D341Med (cell line): ENCODE measurements around the gene LDB2.

Experiments
- DNase-seq: peaks from one replicate; pipeline ENCODE4 v3.0.0; 2012; ENCODE audit warnings: low spot score

The LDB2 gene

GRCh38 chr4:16721613-16722291 lies 176.7 kb downstream of the LDB2 start:
- DNase-seq = no peak

DNA sequence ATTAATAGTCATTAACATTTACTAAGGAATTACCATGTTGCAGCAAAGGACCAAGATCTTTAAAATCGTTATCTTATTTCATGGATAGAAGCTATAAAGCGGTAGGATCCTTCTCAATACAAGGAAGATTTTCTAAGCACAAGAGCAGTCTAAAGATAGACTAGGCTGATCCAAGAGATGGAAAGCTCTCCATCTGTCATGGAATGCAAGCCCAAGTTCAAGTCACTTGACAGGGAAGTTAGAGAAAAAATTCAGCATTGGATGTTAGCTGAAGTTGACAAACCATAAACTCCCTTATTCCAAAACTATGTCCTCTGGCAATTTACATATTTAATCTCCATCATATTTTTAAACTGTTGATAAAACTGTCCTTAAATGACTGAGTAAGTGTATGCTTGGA lies 177.7 kb downstream of the LDB2 start:
- DNase-seq = no peak

- no peak for DNase-seq
These were observed 181.0 kb downstream of the LDB2 start for GRCh38 chr4:16717266-16717970.

DNA sequence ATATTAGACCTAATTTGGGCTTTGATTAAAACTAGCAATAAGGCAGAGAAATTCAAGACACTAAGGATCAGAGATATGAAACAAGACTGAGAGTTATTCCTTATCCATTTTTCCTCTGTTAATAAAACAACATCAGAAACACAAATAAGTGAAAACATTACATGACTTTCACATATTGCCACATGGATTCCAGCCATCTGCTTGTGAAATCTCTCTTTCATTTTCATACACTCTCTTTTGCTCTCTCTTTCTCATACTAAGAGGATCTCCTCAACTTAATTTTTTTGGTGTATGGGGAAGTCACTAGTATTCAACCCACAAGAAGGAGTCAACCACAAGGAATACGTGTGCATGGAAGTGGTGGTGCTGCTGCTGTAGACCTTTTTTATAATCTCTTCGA lies 183.0 kb downstream of the LDB2 start:
- no peak for DNase-seq

GRCh38 chr4:16714191-16714590 lies 184.3 kb downstream of the LDB2 start:
- DNase-seq = no peak

- no peak for DNase-seq
These were observed 184.7 kb downstream of the LDB2 start for GRCh38 chr4:16713696-16714095.

GRCh38 chr4:16713271-16713670 lies 185.2 kb downstream of the LDB2 start:
- no peak for DNase-seq

DNA sequence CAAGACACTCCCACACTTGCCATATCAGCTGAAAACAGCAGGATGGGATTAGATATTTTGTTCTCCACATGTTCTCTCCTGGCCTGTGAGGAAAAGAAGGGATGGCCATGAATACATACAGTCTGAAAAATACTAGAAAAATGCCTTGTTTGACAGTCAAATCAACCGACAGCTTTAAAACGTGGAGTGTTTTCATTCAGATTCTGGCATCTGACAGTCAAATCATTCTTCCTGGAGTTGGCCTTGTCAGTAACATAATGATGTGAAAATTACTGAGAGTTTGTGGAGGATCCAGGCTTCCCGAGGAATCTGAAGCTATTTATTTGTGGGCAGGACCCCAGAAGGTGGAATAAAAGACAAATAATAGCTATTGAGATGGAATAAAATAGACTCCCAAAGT lies 188.2 kb downstream of the LDB2 start:
- DNase-seq = no peak

DNA sequence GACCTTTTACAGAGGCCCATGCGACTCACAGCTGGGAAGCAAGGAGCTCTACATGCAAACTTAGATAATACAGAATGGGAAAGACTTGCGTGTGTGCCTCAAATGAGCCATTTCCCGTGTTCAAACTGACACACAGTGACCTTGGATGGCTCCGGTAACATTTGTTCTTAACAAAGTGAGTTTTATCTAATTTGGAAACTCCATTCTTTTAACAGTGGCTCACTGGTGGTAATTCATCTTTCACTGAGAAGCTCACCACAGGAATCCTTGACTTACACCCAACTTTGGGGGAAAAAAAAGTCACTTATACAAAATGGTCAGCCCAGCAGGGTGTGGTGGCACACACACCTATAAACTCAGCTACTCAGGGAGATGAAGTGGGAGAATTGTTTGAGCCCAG lies 190.6 kb downstream of the LDB2 start:
- no peak for DNase-seq

DNA sequence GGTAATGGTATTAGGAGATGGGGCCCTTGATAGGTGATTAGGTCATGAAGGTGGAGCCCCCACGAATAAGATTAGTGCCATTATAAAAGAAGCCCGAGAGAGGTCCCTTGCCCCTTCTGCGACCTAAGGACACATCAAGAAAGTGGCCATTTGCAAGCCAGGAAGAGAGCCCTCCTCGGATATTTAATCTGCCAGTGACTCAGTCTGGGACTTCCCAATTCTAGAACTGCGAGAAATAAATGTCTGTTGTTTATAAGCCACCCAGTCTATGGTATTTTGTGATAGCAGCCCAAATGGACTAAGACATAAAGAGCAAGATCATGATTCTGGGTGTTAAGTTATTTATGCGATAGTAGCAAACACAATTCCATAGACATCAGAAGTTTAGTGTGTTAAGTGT lies 192.2 kb downstream of the LDB2 start:
- DNase-seq = no peak

DNA sequence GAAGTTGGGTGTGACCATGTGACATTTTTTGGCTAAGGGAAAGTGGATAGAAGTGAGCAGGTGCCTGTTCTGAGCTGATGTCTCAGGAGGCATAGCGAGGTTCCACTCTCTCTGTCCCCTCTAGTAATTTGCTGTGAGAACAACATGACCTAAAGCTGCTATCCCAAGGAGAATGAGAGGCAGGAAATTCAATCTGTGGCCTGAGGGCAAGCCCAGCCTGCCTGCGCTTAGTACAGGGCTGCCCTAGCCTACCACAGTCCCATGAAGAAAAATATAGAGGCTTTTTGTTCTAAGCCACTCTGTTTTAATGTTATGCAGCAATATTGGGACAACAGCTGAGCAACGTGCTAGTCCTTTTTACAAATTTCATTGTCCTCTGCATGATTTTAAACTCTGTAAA lies 193.1 kb downstream of the LDB2 start:
- no peak for DNase-seq

- no peak for DNase-seq
These were observed 194.0 kb downstream of the LDB2 start for GRCh38 chr4:16704489-16704888.

DNA sequence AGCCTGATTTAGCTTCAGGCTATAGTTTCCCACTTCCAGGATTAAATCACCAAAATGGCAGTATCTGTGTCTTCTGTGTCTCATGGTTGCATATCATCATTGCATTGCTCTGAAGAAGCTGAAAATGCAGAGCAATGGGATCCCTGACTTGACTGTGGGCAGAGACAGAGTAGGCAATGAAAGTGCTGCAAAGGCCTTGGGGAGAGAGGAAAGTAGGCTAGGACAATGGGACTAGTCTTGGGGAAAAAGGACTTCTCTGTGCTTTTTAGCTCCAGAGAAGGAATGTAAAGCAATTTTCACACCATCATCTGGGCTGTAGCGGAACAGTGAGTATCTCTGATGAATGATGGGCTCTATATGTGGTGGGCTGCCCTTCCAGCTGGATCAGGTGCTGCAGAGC lies 202.5 kb downstream of the LDB2 start:
- DNase-seq = no peak

DNA sequence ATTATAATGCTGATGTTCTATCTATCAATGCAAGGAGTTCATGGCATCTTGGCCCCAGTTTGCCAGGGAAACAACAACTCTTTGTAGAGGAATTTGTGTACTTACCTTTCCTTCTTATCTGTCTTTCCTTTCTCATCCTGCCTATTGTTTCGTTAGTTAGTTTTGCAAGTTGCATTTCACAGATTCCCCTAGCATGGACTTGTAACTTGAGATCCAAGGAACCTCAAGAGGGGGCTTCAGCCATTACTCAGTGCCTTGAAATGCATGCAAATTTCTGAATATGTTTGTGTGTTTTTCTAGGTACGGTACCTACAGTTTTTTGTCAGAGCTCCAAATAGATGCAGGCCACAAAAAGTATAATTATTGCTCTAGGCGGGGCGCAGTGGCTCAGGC lies 203.6 kb downstream of the LDB2 start:
- DNase-seq = no peak

GRCh38 chr4:16694173-16694883 lies 204.1 kb downstream of the LDB2 start:
- DNase-seq = no peak

DNA sequence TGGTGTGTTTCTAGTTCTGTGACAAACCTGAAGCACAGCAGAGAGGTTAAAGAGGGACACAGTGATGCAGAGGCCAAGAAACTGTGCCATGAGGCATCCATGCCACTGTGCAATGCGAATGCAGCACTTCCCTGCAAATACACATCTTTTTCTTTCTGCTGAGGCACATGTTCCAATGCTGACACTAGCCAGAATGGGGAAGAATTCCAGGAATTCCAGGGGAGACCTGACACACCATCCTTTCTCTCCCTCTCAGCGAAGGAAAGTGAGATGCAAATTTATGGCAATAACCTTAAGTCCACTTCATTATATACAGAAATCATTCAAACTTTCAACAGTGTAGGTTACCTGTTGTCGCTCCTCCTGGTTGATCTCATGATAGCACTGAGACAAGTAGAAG lies 204.8 kb downstream of the LDB2 start:
- DNase-seq = no peak

GRCh38 chr4:16692961-16693506 lies 205.4 kb downstream of the LDB2 start:
- DNase-seq = no peak

DNA sequence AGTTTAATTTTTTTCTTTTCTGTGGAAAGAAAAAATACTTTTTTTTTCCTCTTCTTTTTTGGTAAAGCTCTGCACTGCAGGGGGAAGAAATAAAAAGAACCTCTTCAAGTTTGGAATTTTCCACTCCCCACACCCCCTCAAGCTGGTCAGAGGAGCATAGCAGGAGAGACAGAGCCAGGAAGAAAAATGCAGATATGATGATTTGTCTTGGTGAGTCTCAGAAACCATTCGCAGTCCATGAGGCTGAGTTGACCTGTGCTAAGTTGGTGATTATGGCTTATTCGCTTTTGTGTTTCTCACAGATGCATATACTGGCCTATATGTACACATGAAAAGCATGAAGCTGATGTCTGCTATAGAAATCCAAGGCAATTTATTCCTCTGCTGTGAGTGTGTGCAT lies 205.9 kb downstream of the LDB2 start:
- DNase-seq = no peak

- DNase-seq = no peak
These were observed 206.4 kb downstream of the LDB2 start for GRCh38 chr4:16692046-16692445.

DNA sequence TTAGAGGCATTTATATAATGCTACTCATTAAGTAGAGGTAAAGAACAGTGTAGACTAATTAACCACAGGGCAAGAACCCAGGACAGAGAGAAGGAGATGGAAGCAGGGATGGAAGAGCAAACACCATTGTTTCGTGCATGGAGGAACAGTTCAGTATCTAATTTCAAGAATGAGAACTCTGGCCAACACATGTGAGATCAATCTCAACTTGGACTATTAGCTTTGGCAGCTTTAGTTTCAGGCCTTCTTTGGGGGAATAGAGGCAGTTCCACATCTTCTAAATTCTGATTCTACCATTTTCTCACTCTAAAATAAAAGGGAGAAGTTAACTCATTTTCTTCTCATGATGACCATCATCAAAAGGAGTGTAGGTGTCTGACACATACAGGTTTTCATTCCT lies 207.0 kb downstream of the LDB2 start:
- no peak for DNase-seq

DNA sequence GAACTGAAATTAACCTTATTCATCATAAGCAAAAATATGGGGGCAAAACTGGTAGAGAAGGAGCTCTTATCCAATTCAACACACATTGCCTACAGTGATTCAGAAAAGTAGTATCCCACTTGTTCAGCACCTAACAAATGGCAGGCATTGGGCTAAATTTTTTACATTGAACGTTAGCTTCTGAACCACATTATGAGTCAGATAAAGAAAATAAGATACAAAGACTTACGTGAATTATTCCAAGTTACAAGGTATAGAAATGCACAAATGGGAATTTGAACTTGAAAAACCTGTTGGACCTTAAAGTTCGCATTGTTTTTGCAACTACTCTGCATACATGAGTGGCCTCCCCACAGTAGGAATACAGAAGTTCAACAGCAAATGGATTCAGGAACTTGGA lies 210.6 kb downstream of the LDB2 start:
- DNase-seq = no peak

- DNase-seq = no peak
These were observed 211.4 kb downstream of the LDB2 start for GRCh38 chr4:16687011-16687410.

DNA sequence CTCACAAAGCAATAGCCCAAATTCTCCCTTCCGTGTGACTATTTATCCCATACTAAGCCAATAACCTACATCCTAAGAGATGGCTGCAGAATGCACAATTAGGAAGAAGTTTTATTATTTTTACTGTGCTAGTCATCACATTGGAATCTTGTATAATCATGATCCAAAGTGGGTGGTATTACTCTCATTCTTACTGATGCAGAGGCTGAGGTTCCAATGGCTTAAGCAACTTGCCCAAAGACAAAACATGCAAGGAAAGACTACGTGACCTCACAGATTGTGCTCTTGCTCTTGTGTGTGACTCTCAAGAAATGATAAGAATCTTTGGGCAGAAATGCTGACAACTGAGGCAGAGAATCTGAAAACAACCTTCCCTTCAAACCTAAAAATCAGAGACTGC lies 212.2 kb downstream of the LDB2 start:
- DNase-seq = no peak
